Glomerular visceral epithelial cell (primary cell): ENCODE measurements around the gene STAMBP.
"Not testable (repeated sequence)": the region's sequence is repeated elsewhere in the genome, so short reads cannot be mapped to it uniquely, and the experiment has no call there.

Experiments
- DNase-seq: peaks from one replicate; pipeline ENCODE4 v3.0.0-alpha.2; 2016; ENCODE audit errors: extremely low spot score

Gene STAMBP

GRCh38 chr2:73837847-73838585 lies 9.3 kb downstream of the STAMBP start:
- no peak for DNase-seq

DNA sequence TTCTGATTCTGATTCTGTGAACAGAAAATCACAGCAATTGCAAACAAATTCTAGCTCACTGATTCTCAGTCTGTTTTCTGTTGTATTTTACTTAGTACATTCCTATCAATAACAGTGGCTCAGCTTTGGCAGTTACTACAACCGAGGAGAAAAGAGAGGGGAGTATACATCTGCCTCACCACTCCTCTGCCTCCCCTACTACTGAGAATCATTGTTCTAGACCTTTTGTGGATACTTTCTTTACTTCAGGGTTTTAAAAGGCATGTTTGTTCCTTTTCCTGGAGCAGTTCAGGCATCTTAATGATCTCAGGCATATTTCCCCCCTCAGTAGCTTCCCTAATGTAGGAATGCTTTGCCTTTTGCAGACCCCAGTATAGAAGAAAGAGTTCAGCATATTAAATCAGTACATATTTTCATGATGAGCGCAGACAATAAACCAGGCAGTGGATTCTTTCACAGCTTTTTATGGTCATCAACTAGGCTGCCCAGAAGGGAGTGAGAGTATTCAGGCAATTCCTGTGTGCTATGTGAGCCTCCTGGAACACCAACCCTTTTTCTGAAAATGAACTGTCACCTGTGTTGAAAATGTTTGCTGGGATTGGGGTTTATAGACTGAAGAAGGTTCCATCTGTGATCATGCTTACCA lies 10.3 kb downstream of the STAMBP start:
- DNase-seq: no peak

- DNase-seq: no peak
Measured at GRCh38 chr2:73839653-73840411, 11.1 kb downstream of the STAMBP start.

GRCh38 chr2:73841912-73842738 lies 13.4 kb downstream of the STAMBP start:
- no peak for DNase-seq

- no peak for DNase-seq
Measured at GRCh38 chr2:73842739-73843019, 13.9 kb downstream of the STAMBP start.

- no peak for DNase-seq
Measured at GRCh38 chr2:73844087-73844486, 15.3 kb downstream of the STAMBP start.

DNA sequence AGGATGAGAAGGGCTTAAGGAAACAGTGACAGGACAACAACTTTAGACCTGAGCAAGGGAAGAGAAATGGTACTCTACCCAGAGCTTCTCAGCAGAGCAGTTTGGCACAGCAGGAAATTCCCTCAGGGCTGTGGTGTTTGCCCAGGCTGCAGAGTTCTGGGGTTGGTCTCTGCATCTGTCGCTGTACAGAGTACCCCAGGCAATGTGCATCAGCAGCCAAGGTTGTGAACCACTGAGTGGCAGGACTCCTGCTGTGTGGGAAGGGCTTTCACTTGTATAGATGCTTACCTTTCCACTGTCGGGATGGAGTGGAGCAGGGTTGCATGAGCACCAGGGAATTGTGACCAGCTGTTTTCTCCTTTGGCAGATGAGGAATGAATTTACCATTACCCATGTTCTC lies 21.2 kb downstream of the STAMBP start:
- no peak for DNase-seq

DNA sequence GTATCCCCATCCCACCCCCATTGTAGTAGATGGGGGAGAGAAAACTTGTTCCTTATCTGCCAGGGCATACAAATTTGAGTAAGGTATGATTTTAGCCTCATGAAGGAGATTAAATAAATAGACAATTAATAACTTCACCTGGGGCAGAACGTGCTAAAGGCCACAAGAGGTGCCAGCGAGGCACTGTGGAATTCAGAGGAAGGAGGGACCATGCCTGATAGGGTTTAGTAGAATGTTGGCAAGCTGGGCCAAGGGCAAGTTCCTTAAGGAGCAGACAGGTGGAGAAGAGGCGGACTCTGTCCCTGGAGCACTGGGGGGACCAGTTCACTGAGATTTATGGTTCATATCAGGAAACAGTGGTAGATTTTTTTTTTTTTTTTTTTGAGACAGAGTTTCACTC lies 22.5 kb downstream of the STAMBP start:
- DNase-seq: no peak

DNA sequence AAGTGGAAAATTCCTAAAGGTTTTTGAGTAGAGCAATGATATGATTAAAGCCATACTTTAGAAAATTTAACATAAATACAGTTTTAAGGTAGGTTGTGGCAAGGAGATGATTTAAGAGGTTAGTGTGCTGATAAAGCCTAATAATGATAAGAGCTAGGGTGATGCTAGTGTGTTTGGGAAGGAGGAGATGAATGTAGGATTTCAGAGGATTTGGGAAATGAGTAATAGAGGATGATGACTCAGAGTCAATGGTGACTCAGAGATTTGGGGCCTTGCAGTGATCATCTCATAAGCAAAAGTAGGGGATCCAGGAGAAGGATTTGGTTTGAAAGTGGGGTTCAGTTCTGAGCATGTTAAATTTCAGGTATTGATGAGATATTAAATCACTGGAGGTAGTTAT lies 23.3 kb downstream of the STAMBP start:
- peak; percentile 22 for DNase-seq

DNA sequence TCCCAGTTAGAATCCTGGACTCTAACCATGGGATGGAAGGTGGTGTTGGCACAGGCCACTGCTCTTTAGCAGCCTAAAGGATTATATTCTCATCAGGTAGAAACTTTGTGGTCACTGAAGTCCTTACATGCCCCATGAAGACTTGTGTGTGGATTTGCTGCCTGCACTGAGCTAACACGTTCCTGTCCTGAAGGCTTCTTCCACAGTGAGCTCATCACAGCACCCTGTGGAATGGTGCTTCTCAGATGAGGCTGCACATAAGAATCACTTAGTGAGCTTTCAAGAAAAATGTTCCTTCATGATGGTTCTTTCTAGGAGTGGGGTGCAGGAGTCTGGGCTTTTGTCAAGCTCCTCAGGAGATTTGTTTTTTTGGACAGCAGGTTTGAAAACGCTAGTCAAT lies 26.8 kb downstream of the STAMBP start:
- DNase-seq: no peak

- DNase-seq: peak; percentile 72
Measured at GRCh38 chr2:73856214-73856613, 27.5 kb downstream of the STAMBP start.

DNA sequence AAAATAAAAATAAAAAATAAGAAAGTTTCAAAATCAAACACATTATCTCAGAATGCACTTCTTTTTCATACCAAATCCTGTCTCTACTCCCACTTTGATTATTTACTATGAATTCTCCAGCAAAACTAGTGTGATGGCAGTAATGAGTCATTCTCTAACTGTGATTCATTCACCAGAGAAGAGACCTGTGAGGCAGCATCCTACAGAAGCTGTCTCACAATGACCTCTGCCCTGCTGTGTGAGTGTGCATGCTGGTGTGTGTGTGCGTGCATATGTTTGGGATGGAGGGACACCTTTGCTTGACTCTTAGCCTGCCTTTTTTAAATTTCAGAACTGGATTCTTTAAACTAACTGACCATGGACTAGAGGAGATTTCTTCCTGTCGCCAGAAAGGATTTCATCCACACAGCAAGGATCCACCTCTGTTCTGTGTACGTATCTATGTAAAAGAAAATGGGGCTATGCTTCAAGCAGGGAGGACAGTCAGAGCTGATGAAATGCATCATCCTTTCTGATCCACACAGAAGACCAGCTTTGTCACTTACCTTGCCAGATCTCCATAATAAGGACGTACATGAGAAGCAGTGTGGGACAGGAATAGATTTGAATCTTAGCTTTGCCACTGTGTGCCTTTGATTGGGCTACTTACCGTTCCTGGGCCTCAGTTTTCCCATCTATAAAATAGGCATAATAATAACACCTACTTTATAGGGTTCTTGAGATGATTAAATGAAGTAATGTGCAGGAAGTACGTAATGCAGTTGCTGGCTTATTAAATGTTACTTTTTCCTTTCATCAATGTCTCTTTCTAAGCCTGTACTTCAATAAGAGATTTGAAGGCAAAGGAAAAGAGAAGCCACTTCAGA lies 31.2 kb downstream of the STAMBP start:
- peak; percentile 58 for DNase-seq

GRCh38 chr2:73862987-73863386 lies 34.2 kb downstream of the STAMBP start:
- no peak for DNase-seq

- DNase-seq: no peak
Measured at GRCh38 chr2:73868204-73868978, 39.6 kb downstream of the STAMBP start.

DNA sequence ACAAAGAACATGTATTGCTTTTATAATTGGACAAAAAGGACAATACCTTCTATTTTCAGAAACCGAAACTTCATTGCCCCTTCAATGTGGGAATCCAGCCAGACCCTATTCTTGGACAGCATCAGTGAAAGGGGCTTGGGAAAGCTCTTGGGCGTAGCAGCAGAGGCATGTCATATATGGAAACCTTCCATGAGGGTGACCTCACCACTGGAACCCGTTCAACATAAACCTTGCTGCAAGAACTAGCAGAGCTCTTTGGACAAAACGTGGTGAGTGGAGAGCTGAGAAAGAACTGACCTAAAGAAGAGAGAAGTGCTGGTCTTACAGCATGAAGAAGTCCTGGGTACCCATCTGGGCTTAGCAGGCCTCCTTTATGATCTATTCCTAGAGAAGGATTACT lies 41.3 kb downstream of the STAMBP start:
- no peak for DNase-seq

DNA sequence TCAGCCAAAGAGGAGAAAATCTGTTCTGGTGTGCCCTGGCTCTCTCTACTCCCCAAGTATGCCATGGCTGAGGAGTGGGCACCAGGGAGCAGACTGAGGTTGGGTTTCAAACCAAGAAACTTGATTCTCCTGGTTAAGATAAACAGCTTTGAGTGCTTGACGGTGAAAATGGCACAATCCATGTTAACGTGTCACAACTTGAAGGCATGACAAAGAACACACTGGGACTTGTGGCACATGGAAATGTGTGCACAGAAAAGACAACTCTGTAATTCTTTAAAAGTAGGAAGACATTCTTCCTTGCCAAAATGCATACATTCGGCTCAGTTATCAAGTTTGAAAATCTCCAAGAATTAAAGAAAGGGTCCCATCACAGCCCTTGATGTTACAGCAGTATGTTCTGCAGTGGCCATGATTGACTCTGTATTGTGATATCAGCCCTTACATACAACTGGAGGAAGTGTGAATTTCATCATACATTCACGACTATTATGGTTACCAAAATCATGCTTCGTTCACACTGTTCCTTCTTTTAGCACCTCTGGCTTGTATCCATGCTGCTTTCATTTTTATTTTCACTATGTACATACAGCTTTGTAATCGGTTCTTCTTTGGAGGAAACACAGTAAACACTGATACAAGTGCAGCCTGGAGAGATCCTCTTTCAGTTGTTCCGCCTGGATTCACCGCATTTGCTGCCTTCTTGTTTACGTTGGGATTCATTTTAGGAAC lies 48.5 kb downstream of the STAMBP start:
- no peak for DNase-seq

DNA sequence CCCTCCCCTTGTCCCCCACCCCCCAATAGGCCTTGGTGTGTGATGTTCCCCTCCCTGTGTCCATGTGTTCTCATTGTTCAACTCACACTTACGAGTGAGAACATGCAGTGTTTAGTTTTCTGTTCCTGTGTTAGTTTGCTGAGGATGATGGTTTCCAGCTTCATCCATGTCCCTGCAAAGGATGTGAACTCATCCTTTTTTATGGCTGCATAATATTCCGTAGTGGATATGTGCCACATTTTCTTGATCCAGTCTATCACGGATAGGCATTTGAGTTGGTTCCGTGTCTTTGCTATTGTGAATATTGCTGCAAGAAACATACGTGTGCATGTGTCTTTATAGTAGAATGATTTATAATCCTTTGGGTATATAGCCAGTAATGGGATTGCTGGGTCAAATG lies 49.2 kb downstream of the STAMBP start:
- not testable (repeated sequence) for DNase-seq

DNA sequence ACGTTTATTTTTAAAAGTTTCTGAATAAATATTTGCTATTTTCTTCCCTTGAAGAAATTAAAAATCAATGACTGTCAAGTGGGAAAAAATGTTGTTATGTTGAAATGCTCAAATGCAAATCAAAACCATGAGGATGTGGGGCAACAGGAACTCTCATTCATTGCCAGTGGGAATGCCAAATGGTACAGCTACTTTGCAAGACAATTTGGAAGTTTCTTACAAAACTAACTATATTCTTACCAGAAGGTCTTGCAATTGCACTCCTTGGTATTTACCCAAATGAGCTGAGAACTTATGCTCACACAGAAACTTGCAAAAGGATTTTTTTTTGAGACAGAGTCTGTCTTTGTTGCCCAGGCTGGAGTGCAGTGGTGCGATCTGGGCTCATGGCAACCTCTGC lies 56.6 kb downstream of the STAMBP start:
- DNase-seq: no peak

- no peak for DNase-seq
Measured at GRCh38 chr2:73886357-73886756, 57.6 kb downstream of the STAMBP start.
